Measurements from ENCODE around the gene AUTS2. TPM values are rescaled to one million over a fixed set of nuclear protein-coding genes. Genes with fewer than 3 reads are reported as not detected.

AUTS2 gene
- total and polyA plus RNA-seq, 9 of the 15 experiments (the other 6 are each of a cell fraction or from before 2014, with no cell fraction given): 0.58 TPM; not detected in 8

- CTCF ChIA-PET (ENCODE audit: low intra/inter-chr PET ratio): no interaction called here
- no peak for ATAC-seq
These were observed 193.5 kb downstream of the AUTS2 start for GRCh38 chr7:69791739-69792138.

More at GRCh38 chr7:69791739-69792138, 193.5 kb downstream of the AUTS2 start:
- intact Hi-C loops (cut with micrococcal nuclease): no loop called here
- Histone ChIP-seq H3K36me3 (ENCODE audit: control insufficient read depth, insufficient read depth, low read length) (no peaks in the 10 kb centered on the region), H3K27me3 (ENCODE audit: control insufficient read depth in 2 of 2, insufficient read depth in 2 of 2, low read length in 2 of 2) (no peaks in the 10 kb centered on the region), H3K9me3 (replicated peaks; ENCODE audit: control insufficient read depth, insufficient read depth, low read depth, low read length) (no peaks in the 10 kb centered on the region), H3K79me2 (ENCODE audit: control insufficient read depth, insufficient read depth, low read length) (no peaks in the 10 kb centered on the region), H2AFZ (ENCODE audit: low read depth, low read length) (no peak overlapping the region), H3K4me2 (ENCODE audit: insufficient read depth, low read length) (no peak overlapping the region), H3K27ac (ENCODE audit: extremely low read depth, low read depth, low read length) (no peak overlapping the region), H3K4me1 (replicated peaks in 1 of 2; ENCODE audit: control insufficient read depth in 2 of 2, insufficient read depth in 2 of 2, low read length in 2 of 2) (no peaks in the 10 kb centered on the region), H4K20me1 (replicated peaks; ENCODE audit: control insufficient read depth, insufficient read depth, low read length) (no peaks in the 10 kb centered on the region), H3K9me1 (ENCODE audit: control insufficient read depth, insufficient read depth, low read length) (no peaks in the 10 kb centered on the region), H3K4me3 (no peak overlapping the region), H3K9ac (ENCODE audit: insufficient read depth in 1 of 2, low read depth in 2 of 2, low read length in 2 of 2) (no peak overlapping the region)
- in situ Hi-C loops (cut with MboI): no loop called here
- POLR2A ChIA-PET: interaction anchor here (0.7 kb wide), 1 partner anchor 1589 kb away, joined by 4 read pairs; no protein-coding TSS in a partner anchor
- DNase-seq (ENCODE audit: extremely low read depth in 1 of 4, low spot score in 3 of 4): no peak
- TF ChIP-seq ZNF384 (IDR thresholded peaks at IDR 0.05; ENCODE audit: low read depth, low read length) (no peak), ZNF561 (CRISPR knock-in tag; conservative IDR thresholded peaks at IDR 0.05) (no peak), SPI1 (IDR thresholded peaks at IDR 0.05; ENCODE audit: borderline replicate concordance, low read depth, low read length) (no peak), CAMTA2 (CRISPR knock-in tag; conservative IDR thresholded peaks at IDR 0.05) (no peak), ZNF311 (CRISPR knock-in tag; IDR thresholded peaks at IDR 0.05) (no peak), FOXO4 (CRISPR knock-in tag; IDR thresholded peaks at IDR 0.05) (no peak), DACH1 (IDR thresholded peaks at IDR 0.05; ENCODE audit: partially characterized antibody) (no peak), ZFX (CRISPR knock-in tag; IDR thresholded peaks at IDR 0.05) (no peak), DIDO1 (tag; IDR thresholded peaks at IDR 0.05; ENCODE audit: low read depth) (no peak), PHB2 (IDR thresholded peaks at IDR 0.05; ENCODE audit: low read depth) (no peak), NFYB (IDR thresholded peaks at IDR 0.05; ENCODE audit: extremely low read depth, insufficient read length) (no peak), CREB5 (CRISPR knock-in tag; IDR thresholded peaks at IDR 0.05) (no peak), ZNF217 (CRISPR knock-in tag; IDR thresholded peaks at IDR 0.05) (no peak), TAL1 (IDR thresholded peaks at IDR 0.05) (no peak), ETV5 (CRISPR knock-in tag; IDR thresholded peaks at IDR 0.05; ENCODE audit: low read depth) (no peak), ZNF584 (CRISPR knock-in tag; IDR thresholded peaks at IDR 0.05; ENCODE audit: low read depth) (no peak), ZNF23 (CRISPR knock-in tag; IDR thresholded peaks at IDR 0.05) (no peak), NCOA2 (IDR thresholded peaks at IDR 0.05; ENCODE audit: partially characterized antibody in 2 of 2) (no peak), ZNF280A (IDR thresholded peaks at IDR 0.05; ENCODE audit: low read depth, partially characterized antibody) (no peak)
- BruUV-seq (replicated peaks): no TSS peak
- no peak for FAIRE-seq
- 0% methylated on average over 1 of the region's 1 CpG for WGBS (ENCODE audit: insufficient coverage, low coverage, missing lambda C conversion rate)
